ENCODE measurements around the gene ANKMY1.
A peak's percentile ranks its signal among the peaks of the same experiment; 100 is the strongest.

The ANKMY1 gene

DNA sequence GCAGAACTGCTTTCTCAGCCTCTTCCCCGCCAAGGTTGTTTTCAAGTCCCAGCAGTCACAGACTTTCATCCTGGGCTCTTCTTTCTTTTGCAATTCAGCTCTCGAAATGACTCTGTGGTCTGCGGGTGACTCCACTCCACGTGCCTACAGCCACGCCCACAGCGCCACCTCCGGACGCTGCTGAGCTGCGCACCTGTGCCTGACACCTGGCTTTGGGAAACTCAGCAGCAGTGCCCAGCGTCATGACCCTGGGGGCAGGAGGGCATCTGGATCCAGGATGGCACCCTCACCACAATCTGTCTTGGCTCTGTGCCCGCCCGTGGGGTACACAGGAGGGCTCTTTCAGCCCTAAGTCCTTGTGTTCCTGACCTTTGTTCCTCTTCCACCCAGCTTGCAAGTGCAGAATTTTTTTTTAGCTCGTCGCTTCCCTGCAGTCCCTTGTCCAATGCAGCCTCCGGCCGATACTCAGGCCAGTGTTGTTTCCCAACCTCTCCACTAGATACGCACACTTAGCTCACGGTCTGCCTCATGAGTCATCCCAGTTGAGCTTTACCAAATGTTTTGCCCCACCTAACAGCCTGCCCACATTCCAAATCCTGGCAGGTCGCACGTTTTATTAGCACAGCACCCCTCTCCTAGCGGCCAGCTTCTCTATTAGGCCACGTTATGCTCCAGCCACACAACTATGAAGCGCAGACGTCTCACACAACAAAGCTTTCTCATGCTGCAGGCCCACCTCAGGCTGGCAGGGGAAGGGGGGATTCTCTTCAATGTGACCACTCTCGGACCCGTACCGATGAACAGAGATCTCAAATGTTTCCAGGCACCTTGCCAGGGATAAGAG lies 22.2 kb upstream of the ANKMY1 start:
- H3K27ac ChIP-seq (ENCODE audit: extremely low read depth, low read depth, low read length), result no peak overlapping the region
- CTCF ChIA-PET, result interaction anchor here (0.7 to 3.9 kb wide), 8 partner anchors 9 to 375 kb away, joined by 3 to 33 read pairs (median 4); no protein-coding TSS in a partner anchor
- no peak overlapping the region for H3K4me3 ChIP-seq (ENCODE audit: low read depth, low read length)
- H3K4me1 ChIP-seq (ENCODE audit: control insufficient read depth, insufficient read depth, low read length), result peaks cover 9% of the 10 kb centered on the region
- H3K9me3 ChIP-seq (ENCODE audit: control insufficient read depth, insufficient read depth, low read depth, low read length), result no peaks in the 10 kb centered on the region
- H3K36me3 ChIP-seq (ENCODE audit: control insufficient read depth in 2 of 2, insufficient read depth in 1 of 2, low read length in 2 of 2), result peaks cover 0 to 52% of the 10 kb centered on the region in 2 experiments; a peak in 1 of 3 replicates
- POLR2A ChIA-PET, result interaction anchor here (1.1 to 2.8 kb wide), 4 partner anchors 9 to 19 kb away, joined by 5 to 15 read pairs (median 6); partner anchors contain the start of gene RNPEPL1
- TF ChIP-seq ZNF785 (tag by site-specific recombination; IDR thresholded peaks at IDR 0.05) (no peak), ZFP41 (tag by site-specific recombination; IDR thresholded peaks at IDR 0.05; ENCODE audit: borderline replicate concordance) (no peak), ZNF514 (tag by site-specific recombination; IDR thresholded peaks at IDR 0.05) (no peak), HOXD13 (CRISPR knock-in tag; IDR thresholded peaks at IDR 0.05; ENCODE audit: borderline replicate concordance) (0 out of 2 replicates have a peak, but pooled peaks have one; percentile 30), ZNF707 (tag by site-specific recombination; IDR thresholded peaks at IDR 0.05) (no peak), GLI4 (tag by site-specific recombination; IDR thresholded peaks at IDR 0.05) (no peak), ZNF843 (tag by site-specific recombination; IDR thresholded peaks at IDR 0.05) (no peak), KLF7 (tag by site-specific recombination; IDR thresholded peaks at IDR 0.05; ENCODE audit: borderline replicate concordance) (no peak), ZFHX2 (tag by site-specific recombination; conservative IDR thresholded peaks at IDR 0.05) (0 out of 2 replicates have a peak, but pooled peaks have one; percentile 22), EGR2 (tag by site-specific recombination; IDR thresholded peaks at IDR 0.05; ENCODE audit: low read depth) (peak; percentile 22; the same call in 1 of the 2 replicates), ZNF768 (tag by site-specific recombination; IDR thresholded peaks at IDR 0.05) (no peak), MYNN (tag by site-specific recombination; IDR thresholded peaks at IDR 0.05; ENCODE audit: borderline replicate concordance) (no peak), ZNF555 (tag by site-specific recombination; conservative IDR thresholded peaks at IDR 0.05) (no peak), ZNF394 (tag by site-specific recombination; IDR thresholded peaks at IDR 0.05; ENCODE audit: borderline replicate concordance) (no peak; the same call in 1 of the 2 replicates), ZEB2 (tag by site-specific recombination; IDR thresholded peaks at IDR 0.05) (0 out of 2 replicates have a peak, but pooled peaks have one; percentile 9), YY2 (tag by site-specific recombination; IDR thresholded peaks at IDR 0.05) (no peak), ZNF146 (tag by site-specific recombination; IDR thresholded peaks at IDR 0.05) (no peak), WT1 (tag by site-specific recombination; IDR thresholded peaks at IDR 0.05) (no peak), ZNF664 (tag by site-specific recombination; IDR thresholded peaks at IDR 0.05) (no peak), ZNF404 (tag by site-specific recombination; IDR thresholded peaks at IDR 0.05) (no peak)
- TF ChIP-seq, protein P1, sequence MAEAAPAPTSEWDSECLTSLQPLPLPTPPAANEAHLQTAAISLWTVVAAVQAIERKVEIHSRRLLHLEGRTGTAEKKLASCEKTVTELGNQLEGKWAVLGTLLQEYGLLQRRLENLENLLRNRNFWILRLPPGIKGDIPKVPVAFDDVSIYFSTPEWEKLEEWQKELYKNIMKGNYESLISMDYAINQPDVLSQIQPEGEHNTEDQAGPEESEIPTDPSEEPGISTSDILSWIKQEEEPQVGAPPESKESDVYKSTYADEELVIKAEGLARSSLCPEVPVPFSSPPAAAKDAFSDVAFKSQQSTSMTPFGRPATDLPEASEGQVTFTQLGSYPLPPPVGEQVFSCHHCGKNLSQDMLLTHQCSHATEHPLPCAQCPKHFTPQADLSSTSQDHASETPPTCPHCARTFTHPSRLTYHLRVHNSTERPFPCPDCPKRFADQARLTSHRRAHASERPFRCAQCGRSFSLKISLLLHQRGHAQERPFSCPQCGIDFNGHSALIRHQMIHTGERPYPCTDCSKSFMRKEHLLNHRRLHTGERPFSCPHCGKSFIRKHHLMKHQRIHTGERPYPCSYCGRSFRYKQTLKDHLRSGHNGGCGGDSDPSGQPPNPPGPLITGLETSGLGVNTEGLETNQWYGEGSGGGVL (tag by site-specific recombination; IDR thresholded peaks at IDR 0.05), result no peak
- TF ChIP-seq, protein P2, sequence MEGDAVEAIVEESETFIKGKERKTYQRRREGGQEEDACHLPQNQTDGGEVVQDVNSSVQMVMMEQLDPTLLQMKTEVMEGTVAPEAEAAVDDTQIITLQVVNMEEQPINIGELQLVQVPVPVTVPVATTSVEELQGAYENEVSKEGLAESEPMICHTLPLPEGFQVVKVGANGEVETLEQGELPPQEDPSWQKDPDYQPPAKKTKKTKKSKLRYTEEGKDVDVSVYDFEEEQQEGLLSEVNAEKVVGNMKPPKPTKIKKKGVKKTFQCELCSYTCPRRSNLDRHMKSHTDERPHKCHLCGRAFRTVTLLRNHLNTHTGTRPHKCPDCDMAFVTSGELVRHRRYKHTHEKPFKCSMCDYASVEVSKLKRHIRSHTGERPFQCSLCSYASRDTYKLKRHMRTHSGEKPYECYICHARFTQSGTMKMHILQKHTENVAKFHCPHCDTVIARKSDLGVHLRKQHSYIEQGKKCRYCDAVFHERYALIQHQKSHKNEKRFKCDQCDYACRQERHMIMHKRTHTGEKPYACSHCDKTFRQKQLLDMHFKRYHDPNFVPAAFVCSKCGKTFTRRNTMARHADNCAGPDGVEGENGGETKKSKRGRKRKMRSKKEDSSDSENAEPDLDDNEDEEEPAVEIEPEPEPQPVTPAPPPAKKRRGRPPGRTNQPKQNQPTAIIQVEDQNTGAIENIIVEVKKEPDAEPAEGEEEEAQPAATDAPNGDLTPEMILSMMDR (tag by site-specific recombination; IDR thresholded peaks at IDR 0.05), result 0 out of 2 replicates have a peak, but pooled peaks have one; percentile 14
- TF ChIP-seq, protein P3, sequence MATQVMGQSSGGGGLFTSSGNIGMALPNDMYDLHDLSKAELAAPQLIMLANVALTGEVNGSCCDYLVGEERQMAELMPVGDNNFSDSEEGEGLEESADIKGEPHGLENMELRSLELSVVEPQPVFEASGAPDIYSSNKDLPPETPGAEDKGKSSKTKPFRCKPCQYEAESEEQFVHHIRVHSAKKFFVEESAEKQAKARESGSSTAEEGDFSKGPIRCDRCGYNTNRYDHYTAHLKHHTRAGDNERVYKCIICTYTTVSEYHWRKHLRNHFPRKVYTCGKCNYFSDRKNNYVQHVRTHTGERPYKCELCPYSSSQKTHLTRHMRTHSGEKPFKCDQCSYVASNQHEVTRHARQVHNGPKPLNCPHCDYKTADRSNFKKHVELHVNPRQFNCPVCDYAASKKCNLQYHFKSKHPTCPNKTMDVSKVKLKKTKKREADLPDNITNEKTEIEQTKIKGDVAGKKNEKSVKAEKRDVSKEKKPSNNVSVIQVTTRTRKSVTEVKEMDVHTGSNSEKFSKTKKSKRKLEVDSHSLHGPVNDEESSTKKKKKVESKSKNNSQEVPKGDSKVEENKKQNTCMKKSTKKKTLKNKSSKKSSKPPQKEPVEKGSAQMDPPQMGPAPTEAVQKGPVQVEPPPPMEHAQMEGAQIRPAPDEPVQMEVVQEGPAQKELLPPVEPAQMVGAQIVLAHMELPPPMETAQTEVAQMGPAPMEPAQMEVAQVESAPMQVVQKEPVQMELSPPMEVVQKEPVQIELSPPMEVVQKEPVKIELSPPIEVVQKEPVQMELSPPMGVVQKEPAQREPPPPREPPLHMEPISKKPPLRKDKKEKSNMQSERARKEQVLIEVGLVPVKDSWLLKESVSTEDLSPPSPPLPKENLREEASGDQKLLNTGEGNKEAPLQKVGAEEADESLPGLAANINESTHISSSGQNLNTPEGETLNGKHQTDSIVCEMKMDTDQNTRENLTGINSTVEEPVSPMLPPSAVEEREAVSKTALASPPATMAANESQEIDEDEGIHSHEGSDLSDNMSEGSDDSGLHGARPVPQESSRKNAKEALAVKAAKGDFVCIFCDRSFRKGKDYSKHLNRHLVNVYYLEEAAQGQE (tag by site-specific recombination; IDR thresholded peaks at IDR 0.05), result no peak
- TF ChIP-seq, protein P4, sequence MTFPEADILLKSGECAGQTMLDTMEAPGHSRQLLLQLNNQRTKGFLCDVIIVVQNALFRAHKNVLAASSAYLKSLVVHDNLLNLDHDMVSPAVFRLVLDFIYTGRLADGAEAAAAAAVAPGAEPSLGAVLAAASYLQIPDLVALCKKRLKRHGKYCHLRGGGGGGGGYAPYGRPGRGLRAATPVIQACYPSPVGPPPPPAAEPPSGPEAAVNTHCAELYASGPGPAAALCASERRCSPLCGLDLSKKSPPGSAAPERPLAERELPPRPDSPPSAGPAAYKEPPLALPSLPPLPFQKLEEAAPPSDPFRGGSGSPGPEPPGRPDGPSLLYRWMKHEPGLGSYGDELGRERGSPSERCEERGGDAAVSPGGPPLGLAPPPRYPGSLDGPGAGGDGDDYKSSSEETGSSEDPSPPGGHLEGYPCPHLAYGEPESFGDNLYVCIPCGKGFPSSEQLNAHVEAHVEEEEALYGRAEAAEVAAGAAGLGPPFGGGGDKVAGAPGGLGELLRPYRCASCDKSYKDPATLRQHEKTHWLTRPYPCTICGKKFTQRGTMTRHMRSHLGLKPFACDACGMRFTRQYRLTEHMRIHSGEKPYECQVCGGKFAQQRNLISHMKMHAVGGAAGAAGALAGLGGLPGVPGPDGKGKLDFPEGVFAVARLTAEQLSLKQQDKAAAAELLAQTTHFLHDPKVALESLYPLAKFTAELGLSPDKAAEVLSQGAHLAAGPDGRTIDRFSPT (tag by site-specific recombination; IDR thresholded peaks at IDR 0.05), result peak; percentile 59; the same call in 1 of the 2 replicates
- TF ChIP-seq, protein P5, sequence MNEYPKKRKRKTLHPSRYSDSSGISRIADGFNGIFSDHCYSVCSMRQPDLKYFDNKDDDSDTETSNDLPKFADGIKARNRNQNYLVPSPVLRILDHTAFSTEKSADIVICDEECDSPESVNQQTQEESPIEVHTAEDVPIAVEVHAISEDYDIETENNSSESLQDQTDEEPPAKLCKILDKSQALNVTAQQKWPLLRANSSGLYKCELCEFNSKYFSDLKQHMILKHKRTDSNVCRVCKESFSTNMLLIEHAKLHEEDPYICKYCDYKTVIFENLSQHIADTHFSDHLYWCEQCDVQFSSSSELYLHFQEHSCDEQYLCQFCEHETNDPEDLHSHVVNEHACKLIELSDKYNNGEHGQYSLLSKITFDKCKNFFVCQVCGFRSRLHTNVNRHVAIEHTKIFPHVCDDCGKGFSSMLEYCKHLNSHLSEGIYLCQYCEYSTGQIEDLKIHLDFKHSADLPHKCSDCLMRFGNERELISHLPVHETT (tag by site-specific recombination; IDR thresholded peaks at IDR 0.05), result no peak

Measured in HEK293 (cell line).